ENCODE results near the gene RAB24. TPM values are rescaled to one million over a fixed set of nuclear protein-coding genes. Genes with fewer than 3 reads are reported as not detected.

The RAB24 gene
- total RNA-seq, 1 donor from 2014 or later: 28.3 TPM

GRCh38 chr5:177320879-177321278, 17.4 kb upstream of the RAB24 start:
- TF ChIP-seq CTCF (IDR thresholded peaks at IDR 0.05; ENCODE audit: unreplicated experiment): no peak
- Mint-ChIP-seq H3K9me3 (peaks cover 7% of the 10 kb centered on the region), H3K36me3 (peaks cover 7% of the 10 kb centered on the region), H3K4me3 (no peak overlapping the region), H3K27ac (no peak overlapping the region), H3K27me3 (ENCODE audit: low read depth) (no peaks in the 10 kb centered on the region), H3K4me1 (no peaks in the 10 kb centered on the region)
- DNase-seq (ENCODE audit: low spot score in 2 of 2, unreplicated experiment in 2 of 2): no peak

- no peak for TF ChIP-seq CTCF (IDR thresholded peaks at IDR 0.05; ENCODE audit: unreplicated experiment)
- H3K36me3 Mint-ChIP-seq: peaks cover 7% of the 10 kb centered on the region
- DNase-seq (ENCODE audit: low spot score in 2 of 2, unreplicated experiment in 2 of 2): no peak
- H3K27ac Mint-ChIP-seq: no peak overlapping the region
- H3K9me3 Mint-ChIP-seq: peaks cover 7% of the 10 kb centered on the region
- no peaks in the 10 kb centered on the region for H3K27me3 Mint-ChIP-seq (ENCODE audit: low read depth)
- no peaks in the 10 kb centered on the region for H3K4me1 Mint-ChIP-seq
- H3K4me3 Mint-ChIP-seq: no peak overlapping the region
These were observed 16.5 kb upstream of the RAB24 start for GRCh38 chr5:177319913-177320588.

GRCh38 chr5:177317959-177318377, 14.4 kb upstream of the RAB24 start:
- DNase-seq (ENCODE audit: low spot score in 2 of 2, unreplicated experiment in 2 of 2): peak in 1 of 2 experiments; percentile 71
- Mint-ChIP-seq H3K4me1 (peaks cover under 1% of the 10 kb centered on the region), H3K9me3 (peaks cover 7% of the 10 kb centered on the region), H3K27ac (no peak overlapping the region), H3K4me3 (no peak overlapping the region), H3K36me3 (peaks cover 7% of the 10 kb centered on the region), H3K27me3 (ENCODE audit: low read depth) (no peaks in the 10 kb centered on the region)
- peak; percentile 88 for TF ChIP-seq CTCF (IDR thresholded peaks at IDR 0.05; ENCODE audit: unreplicated experiment)

- Mint-ChIP-seq H3K9me3 (peaks cover 7% of the 10 kb centered on the region), H3K27me3 (ENCODE audit: low read depth) (no peaks in the 10 kb centered on the region), H3K27ac (no peak overlapping the region), H3K4me1 (peaks cover 8% of the 10 kb centered on the region), H3K36me3 (peaks cover 2% of the 10 kb centered on the region), H3K4me3 (no peak overlapping the region)
- no peak for TF ChIP-seq CTCF (IDR thresholded peaks at IDR 0.05; ENCODE audit: unreplicated experiment)
- no peak for DNase-seq (ENCODE audit: low spot score in 2 of 2, unreplicated experiment in 2 of 2)
These were observed 12.5 kb upstream of the RAB24 start for GRCh38 chr5:177316005-177316404.

GRCh38 chr5:177315411-177315810, 11.9 kb upstream of the RAB24 start:
- no peaks in the 10 kb centered on the region for H3K27me3 Mint-ChIP-seq (ENCODE audit: low read depth)
- peaks cover 7% of the 10 kb centered on the region for H3K9me3 Mint-ChIP-seq
- peaks cover 13% of the 10 kb centered on the region for H3K4me1 Mint-ChIP-seq
- DNase-seq (ENCODE audit: low spot score in 2 of 2, unreplicated experiment in 2 of 2): no peak
- no peak overlapping the region for H3K27ac Mint-ChIP-seq
- no peak for TF ChIP-seq CTCF (IDR thresholded peaks at IDR 0.05; ENCODE audit: unreplicated experiment)
- peaks cover 1% of the 10 kb centered on the region for H3K36me3 Mint-ChIP-seq
- H3K4me3 Mint-ChIP-seq: no peak overlapping the region
